WERI-Rb-1 (cell line): ENCODE measurements around the gene RBMS1.

ENCODE experiments used
- DNase-seq: peaks from one replicate; pipeline ENCODE4 v3.0.0-alpha.2; 2020
- H3K27ac ChIP-seq: fragments of 250-450 bp; sonication (Bioruptor Pico); 2 replicates; pipeline ENCODE4 v1.5.1; 2020; ENCODE audit warnings: mild to moderate bottlenecking, moderate library complexity
- H3K27me3 ChIP-seq: fragments of 250-450 bp; sonication (Bioruptor Pico); 2 replicates; pipeline ENCODE4 v1.5.1; 2021; ENCODE audit warnings: mild to moderate bottlenecking, low read depth, moderate library complexity; ENCODE audit not compliant: insufficient read depth, severe bottlenecking
- H3K36me3 ChIP-seq: fragments of 250-450 bp; sonication (Bioruptor Pico); 2 replicates; pipeline ENCODE4 v1.5.1; 2020; ENCODE audit warnings: mild to moderate bottlenecking, moderate library complexity
- H3K4me3 ChIP-seq: 2 replicates; pipeline ENCODE4 v1.5.1; 2011; ENCODE audit warnings: low read depth, mild to moderate bottlenecking, control low read depth, low read length
- H3K9me3 ChIP-seq: fragments of 250-450 bp; sonication (Bioruptor Pico); 2 replicates; pipeline ENCODE4 v1.5.1; 2021; ENCODE audit warnings: mild to moderate bottlenecking, moderate library complexity; ENCODE audit not compliant: severe bottlenecking
- CTCF ChIP-seq: IDR thresholded peaks from 2 replicates; pipeline ENCODE4 v1.5.1; 2011; ENCODE audit warnings: low read depth, mild to moderate bottlenecking, control low read depth, inconsistent platforms, low read length

Gene RBMS1

GRCh38 chr2:160345071-160345764 lies 148.4 kb downstream of the RBMS1 start:
- TF ChIP-seq CTCF: no peak
- H3K27ac ChIP-seq: no peak overlapping the region

DNA sequence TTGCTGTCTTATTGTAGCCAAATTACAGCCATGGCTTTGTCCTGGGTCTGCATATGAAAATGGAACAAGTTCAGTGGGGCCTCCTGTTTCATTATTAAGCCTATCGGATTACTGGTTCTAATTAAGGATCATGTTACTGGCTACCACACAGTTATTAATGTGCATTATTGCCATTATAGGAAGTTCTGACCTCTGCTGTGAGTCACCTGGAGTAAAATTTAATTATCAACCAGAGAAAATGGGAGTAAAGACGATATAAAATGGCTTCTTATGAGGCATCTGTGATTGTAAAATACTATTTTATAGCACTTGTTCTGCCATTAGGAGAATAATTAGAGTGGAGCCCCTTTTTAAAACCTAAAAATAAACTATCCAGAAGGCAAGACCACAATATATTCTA lies 150.2 kb downstream of the RBMS1 start:
- no peaks in the 10 kb centered on the region for H3K27me3 ChIP-seq
- DNase-seq: no peak
- TF ChIP-seq CTCF: no peak
- no peaks in the 10 kb centered on the region for H3K9me3 ChIP-seq
- no peak overlapping the region for H3K4me3 ChIP-seq
- H3K27ac ChIP-seq: no peak overlapping the region
- H3K36me3 ChIP-seq: no peaks in the 10 kb centered on the region

More at GRCh38 chr2:160345071-160345764, 148.4 kb downstream of the RBMS1 start:
- Histone ChIP-seq H3K9me3 (no peaks in the 10 kb centered on the region), H3K27me3 (no peaks in the 10 kb centered on the region), H3K36me3 (no peaks in the 10 kb centered on the region), H3K4me3 (no peak overlapping the region)
- DNase-seq: no peak

- no peak for DNase-seq
- no peak for TF ChIP-seq CTCF
- H3K4me3 ChIP-seq: no peak overlapping the region
- H3K27me3 ChIP-seq: no peaks in the 10 kb centered on the region
- H3K27ac ChIP-seq: no peak overlapping the region
- H3K9me3 ChIP-seq: no peaks in the 10 kb centered on the region
- no peaks in the 10 kb centered on the region for H3K36me3 ChIP-seq
Observed at GRCh38 chr2:160339726-160340125, 153.9 kb downstream of the RBMS1 start.

DNA sequence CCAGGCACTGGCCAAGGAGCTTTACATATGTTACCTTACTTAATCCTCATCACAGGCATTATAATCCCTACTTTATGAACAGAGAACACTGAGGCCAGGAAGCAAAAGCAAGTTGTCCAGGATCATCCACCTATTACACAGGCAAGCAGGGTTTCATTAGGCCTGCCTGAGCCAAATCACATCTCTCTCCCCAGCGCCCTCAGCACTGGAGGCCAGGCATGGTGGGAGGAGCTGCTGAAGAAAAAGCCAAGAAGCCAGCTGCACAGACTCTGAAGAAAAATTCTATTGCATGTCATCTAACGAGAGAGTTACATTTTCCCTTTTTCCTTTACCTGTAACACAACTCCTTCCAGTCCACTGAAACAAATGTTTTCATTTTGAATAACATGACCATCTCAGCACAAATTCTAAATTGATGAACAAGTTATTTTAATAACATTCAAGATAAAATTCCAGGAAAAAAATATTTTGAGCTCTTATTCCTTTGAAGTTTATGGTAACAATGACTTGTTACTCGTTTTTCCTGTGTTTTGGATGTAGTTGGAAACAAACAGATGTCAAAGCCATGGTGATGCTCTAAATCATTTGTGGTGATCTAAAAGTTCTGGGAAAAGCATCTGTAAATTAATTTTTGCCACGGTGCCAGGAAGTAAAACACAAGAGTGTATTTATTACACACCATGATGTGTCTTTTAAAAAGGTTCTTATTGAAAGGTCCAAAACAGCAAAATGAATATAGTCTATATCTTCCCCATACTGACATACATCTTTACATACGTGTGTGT lies 154.5 kb downstream of the RBMS1 start:
- no peak for TF ChIP-seq CTCF
- Histone ChIP-seq H3K27ac (no peak overlapping the region), H3K9me3 (no peaks in the 10 kb centered on the region), H3K36me3 (no peaks in the 10 kb centered on the region), H3K27me3 (no peaks in the 10 kb centered on the region), H3K4me3 (no peak overlapping the region)
- peak; percentile 11 for DNase-seq

- no peak overlapping the region for H3K27ac ChIP-seq
Observed at GRCh38 chr2:160337728-160338127, 155.9 kb downstream of the RBMS1 start.

More at GRCh38 chr2:160337728-160338127, 155.9 kb downstream of the RBMS1 start:
- H3K4me3 ChIP-seq: no peak overlapping the region
- H3K36me3 ChIP-seq: no peaks in the 10 kb centered on the region
- H3K9me3 ChIP-seq: no peaks in the 10 kb centered on the region
- no peaks in the 10 kb centered on the region for H3K27me3 ChIP-seq
- DNase-seq: no peak
- no peak for TF ChIP-seq CTCF
